Neural progenitor cell (in vitro differentiated cells): ENCODE results near the gene RSPH1.
"Not testable (repeated sequence)": the region's sequence is repeated elsewhere in the genome, so short reads cannot be mapped to it uniquely, and the experiment has no call there.

Source experiments
- CTCF ChIP-seq: fragments of 200-600 bp; sonication (generic); IDR thresholded peaks from 2 replicates; pipeline ENCODE4 v1.5.1; 2017; ENCODE audit warnings: antibody characterized with exemption, mild to moderate bottlenecking
- EZH2 ChIP-seq: fragments of 200-600 bp; sonication (generic); IDR thresholded peaks from 2 replicates; pipeline ENCODE4 v1.6.1; 2017; ENCODE audit warnings: antibody characterized with exemption, mild to moderate bottlenecking, moderate library complexity

GRCh38 chr21:42469726-42470125 lies 26.3 kb downstream of the RSPH1 start:
- TF ChIP-seq EZH2, CTCF: not testable (repeated sequence)
